Activated T-helper 17 cell treated with anti-CD3 and anti-CD28 coated beads, Interleukin-2, amount 50 U/mL, for 72 hours (primary cell): ENCODE data around the gene FSTL1. TPM values are rescaled to one million over a fixed set of nuclear protein-coding genes. Genes with fewer than 3 reads are reported as not detected.

Experiments used
- ATAC-seq: fragments of 150-1000 bp; cut with Tn5 transposase; replicated peaks from 2 replicates; pipeline ENCODE4 v1.10.0; 2021; ENCODE audit warnings: mild to moderate bottlenecking, moderate library complexity
- H3K27ac Mint-ChIP-seq: one replicate; pipeline ENCODE4 v1.8.0; 2022; ENCODE audit warnings: mixed read lengths
- H3K27me3 Mint-ChIP-seq: one replicate; pipeline ENCODE4 v1.8.0; 2022; ENCODE audit warnings: mixed read lengths
- H3K36me3 Mint-ChIP-seq: one replicate; pipeline ENCODE4 v1.8.0; 2022; ENCODE audit warnings: low read depth, mild to moderate bottlenecking, mixed read lengths
- H3K4me1 Mint-ChIP-seq: one replicate; pipeline ENCODE4 v1.8.0; 2022; ENCODE audit warnings: mixed read lengths
- H3K4me3 Mint-ChIP-seq: one replicate; pipeline ENCODE4 v1.8.0; 2022; ENCODE audit warnings: mild to moderate bottlenecking, mixed read lengths
- H3K9me3 Mint-ChIP-seq: one replicate; pipeline ENCODE4 v1.8.0; 2022; ENCODE audit warnings: mixed read lengths
- total RNA-seq, 2 donors: library from RNA; stranded (reverse); gene quantifications; one replicate each; pipeline ENCODE4 v1.2.3, GENCODE V29; 2022

The FSTL1 gene
- total RNA-seq, result 1 to 10 TPM; 1.4 to 2.6 TPM

GRCh38 chr3:120450600-120451271 lies at the start of gene FSTL1:
Gene FSTL1, minus strand, starts transcription at chr3:120450992. Its CDS starts 246 bp downstream, at chr3:120450746.
- no peak within 1 kb of the TSS for H3K27ac Mint-ChIP-seq
- peak; percentile 7 for ATAC-seq
- H3K4me1 Mint-ChIP-seq, result peaks cover 6% of the 10 kb centered on the region
- H3K36me3 Mint-ChIP-seq, result peaks cover 6% of the 10 kb centered on the region
- H3K27me3 Mint-ChIP-seq, result peaks cover 41% of the 10 kb centered on the region
- peak within 1 kb of the TSS; percentile 67 for H3K4me3 Mint-ChIP-seq
- no peaks in the 10 kb centered on the region for H3K9me3 Mint-ChIP-seq

- Mint-ChIP-seq H3K9me3 (peaks cover 5% of the 10 kb centered on the region), H3K27me3 (no peaks in the 10 kb centered on the region), H3K4me1 (no peaks in the 10 kb centered on the region), H3K27ac (no peak overlapping the region), H3K36me3 (no peaks in the 10 kb centered on the region), H3K4me3 (no peak overlapping the region)
- no peak for ATAC-seq
Measured at GRCh38 chr3:120498556-120499346, 48.0 kb upstream of the FSTL1 start.

GRCh38 chr3:120497818-120498217 lies 47.0 kb upstream of the FSTL1 start:
- ATAC-seq, result no peak
- Mint-ChIP-seq H3K27ac (no peak overlapping the region), H3K27me3 (no peaks in the 10 kb centered on the region), H3K36me3 (no peaks in the 10 kb centered on the region), H3K4me3 (no peak overlapping the region), H3K4me1 (no peaks in the 10 kb centered on the region), H3K9me3 (peaks cover 5% of the 10 kb centered on the region)

GRCh38 chr3:120497336-120497735 lies 46.5 kb upstream of the FSTL1 start:
- Mint-ChIP-seq H3K4me1 (no peaks in the 10 kb centered on the region), H3K27me3 (no peaks in the 10 kb centered on the region), H3K4me3 (no peak overlapping the region), H3K27ac (no peak overlapping the region), H3K9me3 (peaks cover 5% of the 10 kb centered on the region), H3K36me3 (no peaks in the 10 kb centered on the region)
- no peak for ATAC-seq

- Mint-ChIP-seq H3K4me1 (no peaks in the 10 kb centered on the region), H3K36me3 (no peaks in the 10 kb centered on the region), H3K9me3 (peaks cover 5% of the 10 kb centered on the region), H3K4me3 (no peak overlapping the region), H3K27me3 (peaks cover 8% of the 10 kb centered on the region), H3K27ac (no peak overlapping the region)
- ATAC-seq, result no peak
Measured at GRCh38 chr3:120496278-120497002, 45.6 kb upstream of the FSTL1 start.

- H3K27me3 Mint-ChIP-seq, result peaks cover 15% of the 10 kb centered on the region
- no peak overlapping the region for H3K27ac Mint-ChIP-seq
- peaks cover 5% of the 10 kb centered on the region for H3K9me3 Mint-ChIP-seq
- H3K4me1 Mint-ChIP-seq, result no peaks in the 10 kb centered on the region
- H3K4me3 Mint-ChIP-seq, result no peak overlapping the region
- no peak for ATAC-seq
- H3K36me3 Mint-ChIP-seq, result no peaks in the 10 kb centered on the region
Measured at GRCh38 chr3:120495809-120496208, 45.0 kb upstream of the FSTL1 start.

- no peaks in the 10 kb centered on the region for H3K4me1 Mint-ChIP-seq
- H3K9me3 Mint-ChIP-seq, result peaks cover 5% of the 10 kb centered on the region
- ATAC-seq, result no peak
- H3K27ac Mint-ChIP-seq, result no peak overlapping the region
- H3K4me3 Mint-ChIP-seq, result no peak overlapping the region
- H3K27me3 Mint-ChIP-seq, result peaks cover 35% of the 10 kb centered on the region
- no peaks in the 10 kb centered on the region for H3K36me3 Mint-ChIP-seq
Measured at GRCh38 chr3:120492103-120492502, 41.3 kb upstream of the FSTL1 start.

GRCh38 chr3:120489421-120489820 lies 38.6 kb upstream of the FSTL1 start:
- no peak overlapping the region for H3K27ac Mint-ChIP-seq
- peaks cover 47% of the 10 kb centered on the region for H3K27me3 Mint-ChIP-seq
- H3K4me1 Mint-ChIP-seq, result no peaks in the 10 kb centered on the region
- no peak for ATAC-seq
- H3K9me3 Mint-ChIP-seq, result no peaks in the 10 kb centered on the region
- H3K36me3 Mint-ChIP-seq, result no peaks in the 10 kb centered on the region
- no peak overlapping the region for H3K4me3 Mint-ChIP-seq

GRCh38 chr3:120488296-120488695 lies 37.5 kb upstream of the FSTL1 start:
- no peaks in the 10 kb centered on the region for H3K4me1 Mint-ChIP-seq
- ATAC-seq, result no peak
- H3K27me3 Mint-ChIP-seq, result peaks cover 49% of the 10 kb centered on the region
- no peak overlapping the region for H3K4me3 Mint-ChIP-seq
- H3K36me3 Mint-ChIP-seq, result no peaks in the 10 kb centered on the region
- H3K9me3 Mint-ChIP-seq, result no peaks in the 10 kb centered on the region
- no peak overlapping the region for H3K27ac Mint-ChIP-seq

- Mint-ChIP-seq H3K27me3 (peaks cover 49% of the 10 kb centered on the region), H3K4me1 (no peaks in the 10 kb centered on the region), H3K27ac (no peak overlapping the region), H3K36me3 (no peaks in the 10 kb centered on the region), H3K9me3 (no peaks in the 10 kb centered on the region), H3K4me3 (no peak overlapping the region)
- no peak for ATAC-seq
Measured at GRCh38 chr3:120487191-120487650, 36.4 kb upstream of the FSTL1 start.

GRCh38 chr3:120481081-120481480 lies 30.3 kb upstream of the FSTL1 start:
- H3K9me3 Mint-ChIP-seq, result no peaks in the 10 kb centered on the region
- H3K27ac Mint-ChIP-seq, result no peak overlapping the region
- H3K4me1 Mint-ChIP-seq, result no peaks in the 10 kb centered on the region
- no peaks in the 10 kb centered on the region for H3K36me3 Mint-ChIP-seq
- peaks cover 20% of the 10 kb centered on the region for H3K27me3 Mint-ChIP-seq
- ATAC-seq, result no peak
- no peak overlapping the region for H3K4me3 Mint-ChIP-seq

- Mint-ChIP-seq H3K27me3 (peaks cover 18% of the 10 kb centered on the region), H3K9me3 (no peaks in the 10 kb centered on the region), H3K27ac (no peak overlapping the region), H3K4me1 (no peaks in the 10 kb centered on the region), H3K36me3 (no peaks in the 10 kb centered on the region), H3K4me3 (no peak overlapping the region)
- ATAC-seq, result no peak
Measured at GRCh38 chr3:120477781-120478180, 27.0 kb upstream of the FSTL1 start.

- Mint-ChIP-seq H3K27me3 (peaks cover 25% of the 10 kb centered on the region), H3K27ac (no peak overlapping the region), H3K36me3 (no peaks in the 10 kb centered on the region), H3K4me1 (no peaks in the 10 kb centered on the region), H3K4me3 (no peak overlapping the region), H3K9me3 (no peaks in the 10 kb centered on the region)
- ATAC-seq, result no peak
Measured at GRCh38 chr3:120475722-120476377, 25.1 kb upstream of the FSTL1 start.

GRCh38 chr3:120473896-120474675 lies 23.3 kb upstream of the FSTL1 start:
- ATAC-seq, result no peak

More at GRCh38 chr3:120473896-120474675, 23.3 kb upstream of the FSTL1 start:
- Mint-ChIP-seq H3K4me3 (no peak overlapping the region), H3K27me3 (peaks cover 30% of the 10 kb centered on the region), H3K27ac (no peak overlapping the region), H3K36me3 (no peaks in the 10 kb centered on the region), H3K9me3 (no peaks in the 10 kb centered on the region), H3K4me1 (no peaks in the 10 kb centered on the region)
